Measurements from ENCODE around the gene ATG7. TPM values are rescaled to one million over a fixed set of nuclear protein-coding genes. Genes with fewer than 3 reads are reported as not detected.

ATG7 gene
- total RNA-seq, 2 donors from 2014 or later: 33.9 to 38.4 TPM

DNA sequence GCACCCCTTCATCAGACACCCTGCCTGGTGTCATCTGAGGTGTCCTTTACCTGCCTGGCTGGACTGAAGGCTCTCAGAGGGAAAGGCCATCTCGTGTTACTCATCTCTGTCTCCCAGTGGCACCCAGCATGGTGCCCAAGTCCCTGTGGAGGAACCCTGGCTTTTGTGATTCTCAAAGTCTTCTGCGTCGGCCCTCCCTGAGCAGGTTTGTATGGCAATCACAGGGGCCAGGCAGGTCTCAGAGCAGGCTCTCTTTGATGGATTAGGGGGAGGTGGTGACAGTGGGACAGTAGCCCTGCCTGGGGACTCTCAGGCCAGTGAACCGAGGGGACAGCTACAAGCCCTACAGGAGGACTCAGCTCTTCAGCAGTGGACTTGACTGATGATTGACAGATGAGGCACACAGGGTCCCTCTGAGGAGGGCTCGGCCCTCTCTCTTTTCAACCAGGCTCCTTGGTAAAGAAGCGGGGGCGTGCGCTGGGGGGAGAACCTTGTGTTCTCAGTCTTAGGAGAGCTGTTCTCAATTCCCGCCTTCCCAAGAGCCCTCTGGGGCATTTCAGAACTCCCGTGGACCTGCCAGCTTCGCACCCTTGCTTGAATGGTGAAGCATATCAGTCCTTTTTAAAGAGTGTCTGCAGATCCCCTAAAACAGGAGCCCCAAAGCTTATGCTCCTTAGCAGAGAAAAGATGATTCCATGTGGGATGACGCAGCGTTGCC lies 263.2 kb downstream of the ATG7 start:
- no peaks in the 10 kb centered on the region for H3K9me3 ChIP-seq (ENCODE audit: control insufficient read depth, low read length)
- no peaks in the 10 kb centered on the region for H3K4me1 ChIP-seq (ENCODE audit: control insufficient read depth, insufficient read depth, low read length)
- H3K4me1 Mint-ChIP-seq: peaks cover 3% of the 10 kb centered on the region
- H3K36me3 Mint-ChIP-seq (ENCODE audit: low read depth): no peaks in the 10 kb centered on the region
- H3K9me3 Mint-ChIP-seq: no peaks in the 10 kb centered on the region
- no peak overlapping the region for H3K4me3 ChIP-seq (ENCODE audit: low read length)
- peak; percentile 51 for DNase-seq
- H3K27ac ChIP-seq (ENCODE audit: low read depth, low read length): no peak overlapping the region
- no peaks in the 10 kb centered on the region for H3K36me3 ChIP-seq (ENCODE audit: control insufficient read depth, insufficient read depth, low read length)
- no peaks in the 10 kb centered on the region for H3K27me3 ChIP-seq (ENCODE audit: control insufficient read depth, insufficient read depth, low read length, poor library complexity, severe bottlenecking)
- no peak overlapping the region for H3K9ac ChIP-seq (ENCODE audit: extremely low read depth, low read length, poor library complexity, severe bottlenecking)
- 90 to 92% methylated on average over 9 to 13 of the region's 13 CpGs for WGBS, 2 experiments (ENCODE audit: insufficient coverage in 1 of 2, insufficient read length in 1 of 2)
- H3K27ac Mint-ChIP-seq: no peak overlapping the region
- TF ChIP-seq, protein P1, sequence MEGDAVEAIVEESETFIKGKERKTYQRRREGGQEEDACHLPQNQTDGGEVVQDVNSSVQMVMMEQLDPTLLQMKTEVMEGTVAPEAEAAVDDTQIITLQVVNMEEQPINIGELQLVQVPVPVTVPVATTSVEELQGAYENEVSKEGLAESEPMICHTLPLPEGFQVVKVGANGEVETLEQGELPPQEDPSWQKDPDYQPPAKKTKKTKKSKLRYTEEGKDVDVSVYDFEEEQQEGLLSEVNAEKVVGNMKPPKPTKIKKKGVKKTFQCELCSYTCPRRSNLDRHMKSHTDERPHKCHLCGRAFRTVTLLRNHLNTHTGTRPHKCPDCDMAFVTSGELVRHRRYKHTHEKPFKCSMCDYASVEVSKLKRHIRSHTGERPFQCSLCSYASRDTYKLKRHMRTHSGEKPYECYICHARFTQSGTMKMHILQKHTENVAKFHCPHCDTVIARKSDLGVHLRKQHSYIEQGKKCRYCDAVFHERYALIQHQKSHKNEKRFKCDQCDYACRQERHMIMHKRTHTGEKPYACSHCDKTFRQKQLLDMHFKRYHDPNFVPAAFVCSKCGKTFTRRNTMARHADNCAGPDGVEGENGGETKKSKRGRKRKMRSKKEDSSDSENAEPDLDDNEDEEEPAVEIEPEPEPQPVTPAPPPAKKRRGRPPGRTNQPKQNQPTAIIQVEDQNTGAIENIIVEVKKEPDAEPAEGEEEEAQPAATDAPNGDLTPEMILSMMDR (conservative IDR thresholded peaks at IDR 0.05): no peak
- H3K4me3 Mint-ChIP-seq: no peak overlapping the region
- no peaks in the 10 kb centered on the region for H3K27me3 Mint-ChIP-seq (ENCODE audit: insufficient read depth)

DNA sequence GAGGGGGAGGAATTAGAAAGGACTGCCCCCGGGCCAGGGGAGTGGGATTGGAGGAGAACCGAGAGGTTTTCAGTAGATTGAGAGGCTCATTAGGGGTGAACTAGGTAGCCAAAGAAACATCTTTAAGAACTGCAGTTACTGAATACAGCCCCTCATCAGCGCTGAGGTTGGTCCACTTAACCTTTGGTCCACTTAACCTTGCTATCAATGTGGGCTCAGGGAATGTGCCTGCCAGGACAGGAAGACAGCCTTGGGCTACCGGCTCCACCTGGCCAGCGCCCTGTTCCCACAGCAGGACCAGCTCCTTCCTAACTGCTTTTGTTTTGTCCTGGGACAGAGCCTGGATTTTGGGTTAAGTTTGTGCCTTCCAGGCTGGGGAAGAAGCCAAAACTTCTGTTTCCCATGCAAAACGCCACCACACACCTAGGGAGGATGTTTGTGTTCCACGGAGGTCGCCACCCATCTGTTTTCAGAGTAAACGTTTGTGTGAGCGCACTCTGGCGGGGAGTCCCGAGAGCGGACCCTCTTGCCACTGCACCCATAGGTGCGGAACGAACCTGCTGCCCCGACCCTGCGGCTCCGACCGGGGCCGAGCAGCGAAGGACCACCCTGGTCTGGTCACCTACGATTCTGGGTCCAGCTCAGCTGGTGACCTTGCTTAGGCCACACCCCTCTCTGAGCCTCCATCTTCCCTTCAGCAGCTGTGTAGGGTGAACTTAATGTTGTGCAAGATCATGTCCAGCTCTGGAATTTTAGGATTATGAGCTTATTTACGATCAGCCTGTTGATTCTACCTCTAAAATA lies 264.1 kb downstream of the ATG7 start:
- Mint-ChIP-seq H3K36me3 (ENCODE audit: low read depth) (no peaks in the 10 kb centered on the region), H3K4me1 (peaks cover 3% of the 10 kb centered on the region), H3K27ac (no peak overlapping the region), H3K27me3 (ENCODE audit: insufficient read depth) (no peaks in the 10 kb centered on the region), H3K4me3 (no peak overlapping the region), H3K9me3 (peaks cover 3% of the 10 kb centered on the region)
- Histone ChIP-seq H3K27me3 (ENCODE audit: control insufficient read depth, insufficient read depth, low read length, poor library complexity, severe bottlenecking) (no peaks in the 10 kb centered on the region), H3K9me3 (ENCODE audit: control insufficient read depth, low read length) (no peaks in the 10 kb centered on the region), H3K27ac (ENCODE audit: low read depth, low read length) (no peak overlapping the region), H3K36me3 (ENCODE audit: control insufficient read depth, insufficient read depth, low read length) (no peaks in the 10 kb centered on the region), H3K9ac (ENCODE audit: extremely low read depth, low read length, poor library complexity, severe bottlenecking) (no peak overlapping the region), H3K4me3 (ENCODE audit: low read length) (no peak overlapping the region), H3K4me1 (ENCODE audit: control insufficient read depth, insufficient read depth, low read length) (no peaks in the 10 kb centered on the region)
- peak; percentile 68 for DNase-seq
- TF ChIP-seq, protein P1 (conservative IDR thresholded peaks at IDR 0.05): peak; percentile 26
- 94 to 95% methylated on average over 10 to 23 of the region's 23 CpGs for WGBS, 2 experiments (ENCODE audit: insufficient coverage in 1 of 2, insufficient read length in 1 of 2)

DNA sequence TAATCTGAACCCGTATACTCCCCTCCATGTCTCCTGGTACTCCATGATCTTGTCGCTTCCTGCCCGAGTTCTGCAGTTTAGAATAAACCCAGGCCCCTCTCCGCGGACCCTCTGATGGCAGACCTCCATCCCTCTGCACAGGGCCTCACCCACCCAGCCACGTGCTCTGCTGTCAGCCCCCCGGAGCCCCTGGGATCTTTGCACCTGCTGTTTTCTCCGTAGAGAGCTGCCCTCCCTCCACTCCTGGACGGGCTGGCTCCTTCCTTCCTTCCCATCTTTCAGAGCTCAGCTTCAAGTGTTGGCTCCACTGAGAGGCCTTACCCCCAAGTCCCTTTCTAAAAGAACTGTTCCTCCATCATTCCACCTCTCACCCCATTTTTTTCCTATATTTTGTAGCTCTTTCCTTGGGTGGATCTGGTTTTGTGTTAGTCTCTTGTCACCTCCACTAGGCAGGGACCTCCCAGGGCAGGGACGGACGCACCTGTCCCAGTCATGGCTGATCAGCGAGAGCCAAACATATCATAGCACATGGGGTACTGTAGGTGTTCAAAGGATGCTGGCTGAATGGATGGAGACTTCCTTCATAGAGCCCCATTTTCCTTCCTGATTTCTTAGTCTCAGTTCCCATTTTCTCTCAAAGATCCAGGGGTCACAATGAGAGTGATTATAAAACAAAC lies 264.9 kb downstream of the ATG7 start:
- no peak overlapping the region for H3K4me3 Mint-ChIP-seq
- no peaks in the 10 kb centered on the region for H3K36me3 Mint-ChIP-seq (ENCODE audit: low read depth)
- no peak overlapping the region for H3K27ac ChIP-seq (ENCODE audit: low read depth, low read length)
- no peaks in the 10 kb centered on the region for H3K27me3 ChIP-seq (ENCODE audit: control insufficient read depth, insufficient read depth, low read length, poor library complexity, severe bottlenecking)
- peaks cover 3% of the 10 kb centered on the region for H3K4me1 Mint-ChIP-seq
- TF ChIP-seq, protein P1 (conservative IDR thresholded peaks at IDR 0.05): no peak
- H3K9me3 Mint-ChIP-seq: peaks cover 3% of the 10 kb centered on the region
- WGBS, 2 experiments (ENCODE audit: insufficient coverage in 1 of 2, insufficient read length in 1 of 2): 79 to 93% methylated on average over 2 to 12 of the region's 12 CpGs
- no peaks in the 10 kb centered on the region for H3K27me3 Mint-ChIP-seq (ENCODE audit: insufficient read depth)
- no peaks in the 10 kb centered on the region for H3K4me1 ChIP-seq (ENCODE audit: control insufficient read depth, insufficient read depth, low read length)
- DNase-seq: no peak
- no peaks in the 10 kb centered on the region for H3K36me3 ChIP-seq (ENCODE audit: control insufficient read depth, insufficient read depth, low read length)
- H3K9me3 ChIP-seq (ENCODE audit: control insufficient read depth, low read length): no peaks in the 10 kb centered on the region
- H3K4me3 ChIP-seq (ENCODE audit: low read length): no peak overlapping the region
- H3K9ac ChIP-seq (ENCODE audit: extremely low read depth, low read length, poor library complexity, severe bottlenecking): no peak overlapping the region
- H3K27ac Mint-ChIP-seq: no peak overlapping the region
